ENCODE data around the gene ENC1.

GRCh38 chr5:74619308-74619707, 21.2 kb downstream of the ENC1 start:
- TF ChIP-seq CTCF (optimal IDR thresholded peaks at IDR 0.05 in 1 of 3, IDR thresholded peaks at IDR 0.05 in 1 of 3, conservative IDR thresholded peaks at IDR 0.05 in 1 of 3; ENCODE audit: extremely low read depth in 1 of 3, insufficient read depth in 2 of 3, low read length in 3 of 3) = no peak
- TF ChIP-seq EZH2 (IDR thresholded peaks at IDR 0.05; ENCODE audit: low read length) = no peak
